K562 (cell line): ENCODE data around the gene INTS6L. TPM values are rescaled to one million over a fixed set of nuclear protein-coding genes. Genes with fewer than 3 reads are reported as not detected.

Source experiments
- BRF1 ChIP-seq: IDR thresholded peaks from 3 replicates; pipeline ENCODE4 v1.6.1; 2011; ENCODE audit warnings: borderline replicate concordance, mild to moderate bottlenecking; ENCODE audit not compliant: insufficient read length; ENCODE audit errors: extremely low read depth
- CCNT2 ChIP-seq: IDR thresholded peaks from 2 replicates; pipeline ENCODE4 v1.6.1; 2011; ENCODE audit warnings: borderline replicate concordance, low read depth, mild to moderate bottlenecking, moderate library complexity, mixed read lengths, low read length; ENCODE audit not compliant: insufficient read length; ENCODE audit errors: extremely low read depth
- ELF1 ChIP-seq: fragments of 200-800 bp; sonication (Bioruptor generic); IDR thresholded peaks from 2 replicates; pipeline ENCODE4 v1.6.1; 2016; ENCODE audit warnings: missing genetic modification characterization, missing compliant biosample characterization
- EP400 ChIP-seq: fragments of 450-650 bp; IDR thresholded peaks from 2 replicates; pipeline ENCODE4 v1.6.1; 2017; ENCODE audit warnings: antibody characterized with exemption, mild to moderate bottlenecking, moderate library complexity
- FOXK2 ChIP-seq, 2 experiments: fragments of 450-650 bp; IDR thresholded peaks in 1 of 2; conservative IDR thresholded peaks in 1 of 2; 2 replicates each; pipeline ENCODE4 v1.6.1; 2016; ENCODE audit warnings: low read depth in 2 of 2, mild to moderate bottlenecking in 1 of 2
- HMGN3 ChIP-seq: IDR thresholded peaks from 2 replicates; pipeline ENCODE4 v1.6.1; 2011; ENCODE audit warnings: borderline replicate concordance, low read depth, mild to moderate bottlenecking, mixed read lengths, low read length; ENCODE audit not compliant: insufficient read length; ENCODE audit errors: extremely low read depth
- KHSRP ChIP-seq: fragments of 450-650 bp; IDR thresholded peaks from 2 replicates; pipeline ENCODE4 v1.6.1; 2017
- MAZ ChIP-seq, 2 experiments: fragments of 450-650 bp in 1 of 2; sonication (generic) in 1 of 2; formaldehyde crosslinking; IDR thresholded peaks in 1 of 2; conservative IDR thresholded peaks in 1 of 2; 2 replicates each; pipeline versions ENCODE4 v1.4.0 to v1.5.0; 2020; ENCODE audit warnings: mild to moderate bottlenecking in 1 of 2, missing genetic modification reagents in 1 of 2
- PHF8 ChIP-seq: fragments of 200-600 bp; sonication (generic); IDR thresholded peaks from 2 replicates; pipeline ENCODE4 v1.6.1; 2012; ENCODE audit warnings: mixed run types, mild to moderate bottlenecking, inconsistent platforms, low read length, moderate library complexity, borderline replicate concordance
- POLR2B ChIP-seq: fragments of 450-650 bp; IDR thresholded peaks from 2 replicates; pipeline ENCODE4 v1.6.1; 2018; ENCODE audit warnings: low read depth; ENCODE audit not compliant: partially characterized antibody
- PPARD ChIP-seq: fragments of 250-450 bp; sonication (Bioruptor Pico); IDR thresholded peaks from 2 replicates; pipeline ENCODE4 v1.8.0; 2022; ENCODE audit warnings: inconsistent platforms, mild to moderate bottlenecking, moderate library complexity
- RBFOX2 ChIP-seq: fragments of 200-400 bp; formaldehyde crosslinking; IDR thresholded peaks from 2 replicates; pipeline ENCODE4 v1.6.1; 2017; ENCODE audit warnings: low read depth, mild to moderate bottlenecking, low read length, moderate library complexity
- SMC3 ChIP-seq: conservative IDR thresholded peaks from 2 replicates; pipeline ENCODE4 v1.6.1; 2011; ENCODE audit warnings: low read depth, low read length, improper control_type of control experiment; ENCODE audit not compliant: insufficient read depth
- SRF ChIP-seq, 2 experiments: fragments of 250-450, 450-650 bp in 1 of 2; sonication (Bioruptor Pico) in 1 of 2; sonication (generic) in 1 of 2; formaldehyde crosslinking; IDR thresholded peaks; 2 replicates each; pipeline versions ENCODE4 v1.5.0 to v1.5.1; 2020 to 2022; ENCODE audit warnings: mild to moderate bottlenecking in 1 of 2, missing genetic modification reagents in 1 of 2
- TAF1 ChIP-seq: IDR thresholded peaks from 2 replicates; pipeline ENCODE4 v1.6.1; 2011; ENCODE audit warnings: mild to moderate bottlenecking, low read length, moderate library complexity; ENCODE audit not compliant: insufficient read depth, control insufficient read depth, severe bottlenecking; ENCODE audit errors: extremely low read depth
- ZBTB7A ChIP-seq: IDR thresholded peaks from 2 replicates; pipeline ENCODE4 v1.6.1; 2011; ENCODE audit warnings: low read depth, mild to moderate bottlenecking, low read length, moderate library complexity, borderline replicate concordance; ENCODE audit not compliant: control insufficient read depth
- ZNF717 ChIP-seq: fragments of 250-450 bp; sonication (Bioruptor Pico); IDR thresholded peaks from 2 replicates; pipeline ENCODE4 v1.5.0; 2021
- polyA plus RNA-seq, 8 experiments: library from polyadenylated mRNA; depleted of rRNA in 4 of 8; stranded (reverse) in 5 of 8; unstranded in 3 of 8; fragments of >200 nt; fragmentation: Nextera tagmentation in 2 of 8; fragmentation: Illumina TruSeq in 1 of 8; extraction: Ambion mirVana in 2 of 8; extraction: Trizol in 1 of 8; gene quantifications; 2 replicates each; pipeline versions ENCODE4 v1.2.1 to v1.2.3, GENCODE V29; 2011 to 2014; ENCODE audit warnings: inconsistent platforms in 1 of 8, missing spikeins in 1 of 8
- total RNA-seq, 7 experiments: library from RNA; depleted of rRNA in 6 of 7; stranded (reverse); fragments of >200 nt in 6 of 7; fragmentation: Illumina TruSeq in 2 of 7; extraction: Trizol in 2 of 7; gene quantifications; 2 replicates each; pipeline versions ENCODE4 v1.2.1 to v1.2.3, GENCODE V29; 2011 to 2021; ENCODE audit warnings: low replicate concordance in 1 of 7
- TF ChIP-seq, protein P1 (sequence below): fragments of 450-650 bp; IDR thresholded peaks from 2 replicates; pipeline ENCODE4 v1.6.1; 2014; ENCODE audit warnings: low read depth, mild to moderate bottlenecking, moderate library complexity, borderline replicate concordance
- TF ChIP-seq, protein P2 (sequence below): fragments of 450-650 bp; IDR thresholded peaks from 2 replicates; pipeline ENCODE4 v1.6.1; 2016; ENCODE audit warnings: low read depth, mild to moderate bottlenecking, moderate library complexity
- TF ChIP-seq, protein P3 (sequence below), 2 experiments: IDR thresholded peaks; 2 replicates each; pipeline ENCODE4 v1.6.1; 2011; ENCODE audit warnings: borderline replicate concordance in 1 of 2, control low read depth in 1 of 2, low read depth in 1 of 2, low read length in 1 of 2, mild to moderate bottlenecking in 1 of 2, mixed read lengths in 1 of 2, moderate library complexity in 1 of 2; ENCODE audit not compliant: insufficient read depth in 1 of 2, insufficient read length in 1 of 2, poor library complexity in 1 of 2, severe bottlenecking in 1 of 2; ENCODE audit errors: extremely low read depth in 1 of 2
- TF ChIP-seq, protein P4 (sequence below): sonication (generic); formaldehyde crosslinking; IDR thresholded peaks from 2 replicates; pipeline ENCODE4 v1.8.1; 2022; ENCODE audit warnings: missing genetic modification reagents

The INTS6L gene
- total and polyA plus RNA-seq, 9 of the 15 experiments (the other 6 are each of a cell fraction or from before 2014, with no cell fraction given): 6.1 to 44.9 (median 21.9) TPM

DNA sequence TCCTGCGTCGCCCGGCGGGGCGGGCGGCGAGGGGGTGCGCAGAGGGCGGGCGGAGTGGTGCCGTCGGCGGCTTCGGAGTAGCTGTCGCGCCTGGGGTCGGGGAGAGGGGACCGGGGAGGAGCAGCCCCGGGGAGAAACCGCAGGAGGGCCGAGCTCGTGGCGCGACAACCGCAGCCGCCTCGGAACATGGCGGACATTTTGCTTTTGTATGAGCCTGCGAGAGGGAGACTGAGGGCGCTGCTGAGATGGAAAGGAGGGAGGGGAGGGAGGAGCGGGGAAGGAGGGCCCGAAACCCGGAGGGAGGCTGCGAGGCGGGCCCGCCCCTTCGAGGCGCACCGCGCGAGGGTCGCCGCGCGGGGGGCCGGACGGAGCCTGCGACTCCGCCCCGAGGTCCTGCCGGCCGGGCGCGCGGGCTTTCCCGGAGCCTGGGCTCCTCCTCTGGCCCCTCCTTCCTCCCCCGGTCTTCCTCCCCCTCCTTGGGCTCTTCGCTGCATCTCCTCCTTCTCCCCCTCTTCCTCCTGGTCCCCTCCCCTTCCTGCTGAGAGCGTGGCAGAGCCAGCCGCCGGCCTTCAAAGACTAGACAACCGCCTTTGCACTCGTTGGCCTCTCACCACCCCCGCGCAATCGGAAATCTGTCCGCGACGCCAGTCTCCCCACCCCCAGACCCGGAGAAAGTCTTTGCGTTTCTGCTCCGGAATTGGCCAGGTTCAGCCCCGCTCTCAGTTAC lies 1.1 kb downstream of the INTS6L start (continued):
- TF ChIP-seq KHSRP (no peak), ZBTB7A (peak; percentile 58; the same call in 1 of the 2 replicates), FOXK2 (conservative IDR thresholded peaks at IDR 0.05 in 1 of 2, IDR thresholded peaks at IDR 0.05 in 1 of 2; ENCODE audit: low read depth in 2 of 2) (no peak), SMC3 (no peak), PHF8 (peak; percentile 45; the same call in 1 of the 2 replicates), MAZ (CRISPR knock-in tag; conservative IDR thresholded peaks at IDR 0.05 in 1 of 2, IDR thresholded peaks at IDR 0.05 in 1 of 2) (peak in 1 of 2 experiments; percentile 66; a peak in 2 of 4 replicates), SRF (CRISPR knock-in tag; IDR thresholded peaks at IDR 0.05) (no peak), PPARD (CRISPR knock-in tag) (no peak), EP400 (peak; percentile 81), POLR2B (peak; percentile 21), ELF1 (tag) (peak; percentile 46; the same call in 1 of the 2 replicates), TAF1 (peak; percentile 68), ZNF717 (no peak), BRF1 (no peak), HMGN3 (peak; percentile 52), RBFOX2 (peak; percentile 74), CCNT2 (peak; percentile 78)
- TF ChIP-seq, protein P1, sequence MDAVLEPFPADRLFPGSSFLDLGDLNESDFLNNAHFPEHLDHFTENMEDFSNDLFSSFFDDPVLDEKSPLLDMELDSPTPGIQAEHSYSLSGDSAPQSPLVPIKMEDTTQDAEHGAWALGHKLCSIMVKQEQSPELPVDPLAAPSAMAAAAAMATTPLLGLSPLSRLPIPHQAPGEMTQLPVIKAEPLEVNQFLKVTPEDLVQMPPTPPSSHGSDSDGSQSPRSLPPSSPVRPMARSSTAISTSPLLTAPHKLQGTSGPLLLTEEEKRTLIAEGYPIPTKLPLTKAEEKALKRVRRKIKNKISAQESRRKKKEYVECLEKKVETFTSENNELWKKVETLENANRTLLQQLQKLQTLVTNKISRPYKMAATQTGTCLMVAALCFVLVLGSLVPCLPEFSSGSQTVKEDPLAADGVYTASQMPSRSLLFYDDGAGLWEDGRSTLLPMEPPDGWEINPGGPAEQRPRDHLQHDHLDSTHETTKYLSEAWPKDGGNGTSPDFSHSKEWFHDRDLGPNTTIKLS: 0 out of 2 replicates have a peak, but pooled peaks have one; percentile 43
- TF ChIP-seq, protein P2, sequence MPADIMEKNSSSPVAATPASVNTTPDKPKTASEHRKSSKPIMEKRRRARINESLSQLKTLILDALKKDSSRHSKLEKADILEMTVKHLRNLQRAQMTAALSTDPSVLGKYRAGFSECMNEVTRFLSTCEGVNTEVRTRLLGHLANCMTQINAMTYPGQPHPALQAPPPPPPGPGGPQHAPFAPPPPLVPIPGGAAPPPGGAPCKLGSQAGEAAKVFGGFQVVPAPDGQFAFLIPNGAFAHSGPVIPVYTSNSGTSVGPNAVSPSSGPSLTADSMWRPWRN: 0 out of 2 replicates have a peak, but pooled peaks have one; percentile 62
- TF ChIP-seq, protein P3, sequence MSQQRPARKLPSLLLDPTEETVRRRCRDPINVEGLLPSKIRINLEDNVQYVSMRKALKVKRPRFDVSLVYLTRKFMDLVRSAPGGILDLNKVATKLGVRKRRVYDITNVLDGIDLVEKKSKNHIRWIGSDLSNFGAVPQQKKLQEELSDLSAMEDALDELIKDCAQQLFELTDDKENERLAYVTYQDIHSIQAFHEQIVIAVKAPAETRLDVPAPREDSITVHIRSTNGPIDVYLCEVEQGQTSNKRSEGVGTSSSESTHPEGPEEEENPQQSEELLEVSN (IDR thresholded peaks at IDR 0.05; ENCODE audit: borderline replicate concordance in 1 of 2, extremely low read depth in 1 of 2, insufficient read depth in 1 of 2, insufficient read length in 1 of 2, low read depth in 1 of 2, low read length in 1 of 2, poor library complexity in 1 of 2, severe bottlenecking in 1 of 2): peak; percentile 45 to 65
- TF ChIP-seq, protein P4, sequence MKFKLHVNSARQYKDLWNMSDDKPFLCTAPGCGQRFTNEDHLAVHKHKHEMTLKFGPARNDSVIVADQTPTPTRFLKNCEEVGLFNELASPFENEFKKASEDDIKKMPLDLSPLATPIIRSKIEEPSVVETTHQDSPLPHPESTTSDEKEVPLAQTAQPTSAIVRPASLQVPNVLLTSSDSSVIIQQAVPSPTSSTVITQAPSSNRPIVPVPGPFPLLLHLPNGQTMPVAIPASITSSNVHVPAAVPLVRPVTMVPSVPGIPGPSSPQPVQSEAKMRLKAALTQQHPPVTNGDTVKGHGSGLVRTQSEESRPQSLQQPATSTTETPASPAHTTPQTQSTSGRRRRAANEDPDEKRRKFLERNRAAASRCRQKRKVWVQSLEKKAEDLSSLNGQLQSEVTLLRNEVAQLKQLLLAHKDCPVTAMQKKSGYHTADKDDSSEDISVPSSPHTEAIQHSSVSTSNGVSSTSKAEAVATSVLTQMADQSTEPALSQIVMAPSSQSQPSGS (CRISPR knock-in tag): no peak
